ENCODE measurements around the gene LRRC38.

DNA sequence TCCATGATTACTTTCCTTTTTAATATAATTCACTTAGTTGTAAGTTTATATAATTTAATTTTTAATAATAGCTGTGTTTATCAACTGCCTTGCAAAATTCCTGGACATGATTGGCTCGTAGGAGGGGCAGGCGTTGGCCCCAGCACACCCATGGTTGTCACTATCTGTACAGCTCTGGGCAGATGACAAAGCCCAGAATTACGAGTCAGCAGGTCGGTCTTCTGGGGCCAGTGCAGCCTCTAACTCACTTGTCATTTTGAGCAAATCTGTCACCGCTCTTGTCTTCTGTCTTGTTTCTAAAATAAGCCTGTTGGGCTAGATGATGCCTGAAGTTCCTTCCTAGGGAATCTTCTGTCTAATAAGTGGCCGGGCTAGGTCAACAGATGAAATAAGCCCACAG lies 21.4 kb upstream of the LRRC38 start:
- TF ChIP-seq, protein P1, sequence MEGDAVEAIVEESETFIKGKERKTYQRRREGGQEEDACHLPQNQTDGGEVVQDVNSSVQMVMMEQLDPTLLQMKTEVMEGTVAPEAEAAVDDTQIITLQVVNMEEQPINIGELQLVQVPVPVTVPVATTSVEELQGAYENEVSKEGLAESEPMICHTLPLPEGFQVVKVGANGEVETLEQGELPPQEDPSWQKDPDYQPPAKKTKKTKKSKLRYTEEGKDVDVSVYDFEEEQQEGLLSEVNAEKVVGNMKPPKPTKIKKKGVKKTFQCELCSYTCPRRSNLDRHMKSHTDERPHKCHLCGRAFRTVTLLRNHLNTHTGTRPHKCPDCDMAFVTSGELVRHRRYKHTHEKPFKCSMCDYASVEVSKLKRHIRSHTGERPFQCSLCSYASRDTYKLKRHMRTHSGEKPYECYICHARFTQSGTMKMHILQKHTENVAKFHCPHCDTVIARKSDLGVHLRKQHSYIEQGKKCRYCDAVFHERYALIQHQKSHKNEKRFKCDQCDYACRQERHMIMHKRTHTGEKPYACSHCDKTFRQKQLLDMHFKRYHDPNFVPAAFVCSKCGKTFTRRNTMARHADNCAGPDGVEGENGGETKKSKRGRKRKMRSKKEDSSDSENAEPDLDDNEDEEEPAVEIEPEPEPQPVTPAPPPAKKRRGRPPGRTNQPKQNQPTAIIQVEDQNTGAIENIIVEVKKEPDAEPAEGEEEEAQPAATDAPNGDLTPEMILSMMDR (IDR thresholded peaks at IDR 0.05): no peak
- no peak for TF ChIP-seq POLR2AphosphoS5 (IDR thresholded peaks at IDR 0.05)

All from upper lobe of left lung (tissue), 4 donors.